SU-DHL-6 (cell line): Measurements from ENCODE around the gene TMEM97.
A peak's percentile ranks its signal among the peaks of the same experiment; 100 is the strongest.

ENCODE experiments used
- H2AFZ ChIP-seq: fragments of 200-600 bp; sonication (generic); 2 replicates; pipeline ENCODE4 v1.6.1; 2014; ENCODE audit warnings: low read depth, mild to moderate bottlenecking, moderate library complexity, mixed read lengths, antibody characterized with exemption, low read length; ENCODE audit not compliant: severe bottlenecking
- H3F3A ChIP-seq: fragments of 200-600 bp; shearing (Covaris generic); 2 replicates; pipeline ENCODE4 v1.6.0; 2016; ENCODE audit warnings: antibody characterized with exemption, mild to moderate bottlenecking; ENCODE audit not compliant: insufficient read depth
- H3K27ac ChIP-seq: fragments of 200-600 bp; sonication (generic); 2 replicates; pipeline ENCODE4 v1.5.1; 2016; ENCODE audit warnings: low read depth, mild to moderate bottlenecking, low read length, moderate library complexity, mixed read lengths
- H3K27me3 ChIP-seq: fragments of 200-600 bp; sonication (generic), shearing (Covaris generic); 2 replicates; pipeline ENCODE4 v1.6.0; 2014; ENCODE audit warnings: mild to moderate bottlenecking, low read length
- H3K36me3 ChIP-seq: fragments of 200-600 bp; sonication (generic); 2 replicates; pipeline ENCODE4 v1.6.1; 2014; ENCODE audit warnings: mild to moderate bottlenecking, low read length, mixed read lengths
- H3K4me2 ChIP-seq: fragments of 300-600, 200-600 bp; shearing (Covaris generic), sonication (generic); 2 replicates; pipeline ENCODE4 v1.6.0; 2014; ENCODE audit warnings: low read length, low read depth, mild to moderate bottlenecking; ENCODE audit not compliant: poor library complexity, severe bottlenecking
- H3K4me3 ChIP-seq: fragments of 200-600 bp; sonication (generic); 2 replicates; pipeline ENCODE4 v1.5.1; 2014; ENCODE audit warnings: antibody characterized with exemption, low read length, mild to moderate bottlenecking, mixed read lengths; ENCODE audit not compliant: insufficient read depth, poor library complexity, severe bottlenecking
- H3K79me2 ChIP-seq: fragments of 200-600 bp; sonication (generic); 2 replicates; pipeline ENCODE4 v1.6.1; 2014; ENCODE audit warnings: mild to moderate bottlenecking, low read length, moderate library complexity; ENCODE audit not compliant: insufficient read depth
- H3K9ac ChIP-seq: fragments of 200-600 bp; sonication (generic); 2 replicates; pipeline ENCODE4 v1.7.0; 2014; ENCODE audit warnings: mild to moderate bottlenecking, low read length
- H3K9me2 ChIP-seq: fragments of 200-600 bp; sonication (generic); replicated peaks from 2 replicates; pipeline ENCODE4 v1.6.1; 2014; ENCODE audit warnings: low read length; ENCODE audit not compliant: insufficient read depth
- H3K9me3 ChIP-seq: fragments of 200-600 bp; sonication (generic); 2 replicates; pipeline ENCODE4 v1.6.1; 2014; ENCODE audit warnings: low read length, mixed read lengths; ENCODE audit not compliant: insufficient read depth
- H4K20me1 ChIP-seq: fragments of 200-600 bp; sonication (generic); 2 replicates; pipeline ENCODE4 v1.6.1; 2014; ENCODE audit warnings: low read depth, mild to moderate bottlenecking, antibody characterized with exemption, low read length, moderate library complexity, mixed read lengths
- EZH2phosphoT487 ChIP-seq: fragments of 200-600 bp; sonication (generic), shearing (Covaris generic); conservative IDR thresholded peaks from 2 replicates; pipeline ENCODE4 v1.6.1; 2018; ENCODE audit warnings: mild to moderate bottlenecking, antibody characterized with exemption, low read length, moderate library complexity, mixed read lengths
- TF ChIP-seq, protein P1 (sequence below): fragments of 200-600 bp; sonication (generic); IDR thresholded peaks from one replicate; pipeline ENCODE4 v1.5.1; 2017; ENCODE audit warnings: antibody characterized with exemption, mild to moderate bottlenecking, low read length, moderate library complexity; ENCODE audit not compliant: insufficient read depth, poor library complexity, severe bottlenecking

TMEM97 gene

GRCh38 chr17:28331891-28332420 is 13.0 kb downstream of the TMEM97 start:
- no peak overlapping the region for H2AFZ ChIP-seq
- TF ChIP-seq, protein P1, sequence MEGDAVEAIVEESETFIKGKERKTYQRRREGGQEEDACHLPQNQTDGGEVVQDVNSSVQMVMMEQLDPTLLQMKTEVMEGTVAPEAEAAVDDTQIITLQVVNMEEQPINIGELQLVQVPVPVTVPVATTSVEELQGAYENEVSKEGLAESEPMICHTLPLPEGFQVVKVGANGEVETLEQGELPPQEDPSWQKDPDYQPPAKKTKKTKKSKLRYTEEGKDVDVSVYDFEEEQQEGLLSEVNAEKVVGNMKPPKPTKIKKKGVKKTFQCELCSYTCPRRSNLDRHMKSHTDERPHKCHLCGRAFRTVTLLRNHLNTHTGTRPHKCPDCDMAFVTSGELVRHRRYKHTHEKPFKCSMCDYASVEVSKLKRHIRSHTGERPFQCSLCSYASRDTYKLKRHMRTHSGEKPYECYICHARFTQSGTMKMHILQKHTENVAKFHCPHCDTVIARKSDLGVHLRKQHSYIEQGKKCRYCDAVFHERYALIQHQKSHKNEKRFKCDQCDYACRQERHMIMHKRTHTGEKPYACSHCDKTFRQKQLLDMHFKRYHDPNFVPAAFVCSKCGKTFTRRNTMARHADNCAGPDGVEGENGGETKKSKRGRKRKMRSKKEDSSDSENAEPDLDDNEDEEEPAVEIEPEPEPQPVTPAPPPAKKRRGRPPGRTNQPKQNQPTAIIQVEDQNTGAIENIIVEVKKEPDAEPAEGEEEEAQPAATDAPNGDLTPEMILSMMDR: no peak
- TF ChIP-seq EZH2phosphoT487: no peak
- H3K9me3 ChIP-seq: no peaks in the 10 kb centered on the region
- no peak overlapping the region for H3K9ac ChIP-seq
- H3K27ac ChIP-seq: no peak overlapping the region
- no peaks in the 10 kb centered on the region for H3K27me3 ChIP-seq
- H3K4me2 ChIP-seq: no peak overlapping the region
- peaks cover 8% of the 10 kb centered on the region for H3K36me3 ChIP-seq
- H4K20me1 ChIP-seq: no peaks in the 10 kb centered on the region
- no peaks in the 10 kb centered on the region for H3K9me2 ChIP-seq
- H3F3A ChIP-seq: no peaks in the 10 kb centered on the region
- peaks cover 4% of the 10 kb centered on the region; the same call in 1 of the 2 replicates for H3K79me2 ChIP-seq
- no peak overlapping the region for H3K4me3 ChIP-seq

GRCh38 chr17:28333083-28333746 is 14.2 kb downstream of the TMEM97 start:
- Histone ChIP-seq H3F3A (no peaks in the 10 kb centered on the region), H4K20me1 (no peaks in the 10 kb centered on the region), H3K79me2 (peaks cover 4% of the 10 kb centered on the region; the same call in 1 of the 2 replicates), H3K4me2 (no peak overlapping the region), H3K4me3 (no peak overlapping the region), H3K9ac (no peak overlapping the region), H3K9me2 (no peaks in the 10 kb centered on the region), H3K27ac (no peak overlapping the region), H2AFZ (no peak overlapping the region), H3K9me3 (no peaks in the 10 kb centered on the region), H3K27me3 (no peaks in the 10 kb centered on the region), H3K36me3 (no peaks in the 10 kb centered on the region; the same call in 1 of the 2 replicates)
- no peak for TF ChIP-seq EZH2phosphoT487
- TF ChIP-seq, protein P1: no peak

DNA sequence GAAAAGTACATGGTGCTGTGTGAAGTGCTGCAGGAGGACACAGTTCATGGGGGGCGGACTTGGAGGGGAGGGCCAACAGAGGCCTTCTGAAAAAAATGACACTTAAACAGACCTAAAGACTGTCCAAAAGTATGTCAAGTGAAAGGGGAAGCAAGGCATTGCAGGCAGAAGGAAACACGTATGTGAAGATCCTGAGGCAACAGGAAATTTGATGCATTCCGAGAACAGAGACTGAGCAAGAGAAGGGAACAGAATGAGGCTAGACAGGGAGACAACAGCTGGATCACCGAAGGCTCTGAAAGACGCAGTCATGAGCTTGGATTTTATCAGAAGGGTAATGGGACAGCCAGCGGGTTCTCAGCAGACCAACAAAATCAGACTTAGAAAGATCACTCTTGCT is 15.2 kb downstream of the TMEM97 start:
- no peaks in the 10 kb centered on the region for H4K20me1 ChIP-seq
- no peaks in the 10 kb centered on the region for H3F3A ChIP-seq
- H3K4me2 ChIP-seq: peak overlapping the region; percentile 71
- TF ChIP-seq, protein P1: no peak
- no peak for TF ChIP-seq EZH2phosphoT487
- no peaks in the 10 kb centered on the region for H3K9me2 ChIP-seq
- H3K4me3 ChIP-seq: no peak overlapping the region
- no peaks in the 10 kb centered on the region for H3K9me3 ChIP-seq
- no peak overlapping the region for H3K27ac ChIP-seq
- H2AFZ ChIP-seq: no peak overlapping the region
- no peaks in the 10 kb centered on the region for H3K27me3 ChIP-seq
- H3K36me3 ChIP-seq: no peaks in the 10 kb centered on the region
- H3K79me2 ChIP-seq: peaks cover 4% of the 10 kb centered on the region; the same call in 1 of the 2 replicates
- H3K9ac ChIP-seq: no peak overlapping the region
